GM19328 (cell line): ENCODE measurements around the gene TFAP2D.
A peak's percentile ranks its signal among the peaks of the same experiment; 100 is the strongest.

Experiments used
- ATAC-seq: cut with Tn5 transposase; IDR thresholded peaks from one replicate; pipeline ENCODE4 v1.9.1; 2021; ENCODE audit warnings: mild to moderate bottlenecking, moderate library complexity; ENCODE audit not compliant: unreplicated experiment

The TFAP2D gene

DNA sequence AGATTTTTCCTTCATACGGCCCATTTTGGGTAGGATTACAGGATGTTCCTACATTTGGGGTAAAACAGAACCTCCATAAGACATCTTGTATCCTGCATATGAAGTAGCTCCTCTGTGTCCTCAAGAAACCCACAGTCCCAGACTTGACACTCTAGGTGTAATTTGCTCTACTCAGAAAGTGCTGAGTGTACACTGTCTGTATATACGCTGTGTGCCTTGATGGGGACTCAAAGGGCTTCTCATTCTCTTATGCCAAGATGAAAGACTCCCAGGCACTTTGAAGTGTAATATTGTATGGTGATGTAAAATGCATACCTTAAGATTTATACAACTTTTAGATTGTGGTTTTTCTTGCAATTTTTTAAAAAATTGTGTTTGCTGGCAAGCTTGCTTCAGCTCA is 5.2 kb downstream of the TFAP2D start:
- ATAC-seq = no peak

DNA sequence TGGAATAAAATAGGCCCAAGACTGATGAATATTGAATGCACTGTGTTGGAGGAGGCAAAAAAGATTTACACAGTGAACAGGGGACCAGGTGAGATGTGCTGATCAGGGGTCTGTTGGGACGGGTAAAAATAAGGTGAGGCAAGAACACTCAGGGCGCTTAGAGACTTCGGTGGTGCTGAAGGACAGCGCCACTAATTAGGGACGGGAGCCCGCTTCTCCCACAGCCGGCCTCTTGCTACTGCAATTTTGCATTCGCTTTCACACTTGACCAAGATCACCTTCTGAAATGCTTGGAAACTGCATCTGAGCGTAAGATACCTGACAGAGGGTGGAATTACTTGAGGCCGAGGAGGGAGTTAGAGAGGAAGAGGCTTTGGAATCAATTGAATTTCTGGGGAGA is 7.3 kb downstream of the TFAP2D start:
- ATAC-seq = no peak

DNA sequence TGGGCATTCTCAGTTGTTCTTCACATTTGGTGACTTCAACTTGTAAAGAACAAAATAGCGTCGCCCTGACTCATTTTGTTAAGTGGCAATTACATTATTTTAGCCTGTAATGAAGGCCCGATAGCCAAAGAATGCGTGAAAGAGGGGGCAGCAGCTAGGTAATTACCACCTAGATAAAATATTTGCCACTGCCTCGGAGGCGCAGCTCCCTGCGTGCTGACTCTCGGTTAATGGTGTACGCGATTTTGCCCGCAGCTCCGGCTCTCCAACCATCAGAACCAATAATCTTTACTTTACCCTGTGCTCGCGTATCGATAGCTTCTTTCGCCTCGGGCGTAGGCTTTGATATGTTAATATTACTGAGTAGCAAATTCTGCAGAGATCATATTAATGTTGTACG is 8.7 kb downstream of the TFAP2D start:
- no peak for ATAC-seq

DNA sequence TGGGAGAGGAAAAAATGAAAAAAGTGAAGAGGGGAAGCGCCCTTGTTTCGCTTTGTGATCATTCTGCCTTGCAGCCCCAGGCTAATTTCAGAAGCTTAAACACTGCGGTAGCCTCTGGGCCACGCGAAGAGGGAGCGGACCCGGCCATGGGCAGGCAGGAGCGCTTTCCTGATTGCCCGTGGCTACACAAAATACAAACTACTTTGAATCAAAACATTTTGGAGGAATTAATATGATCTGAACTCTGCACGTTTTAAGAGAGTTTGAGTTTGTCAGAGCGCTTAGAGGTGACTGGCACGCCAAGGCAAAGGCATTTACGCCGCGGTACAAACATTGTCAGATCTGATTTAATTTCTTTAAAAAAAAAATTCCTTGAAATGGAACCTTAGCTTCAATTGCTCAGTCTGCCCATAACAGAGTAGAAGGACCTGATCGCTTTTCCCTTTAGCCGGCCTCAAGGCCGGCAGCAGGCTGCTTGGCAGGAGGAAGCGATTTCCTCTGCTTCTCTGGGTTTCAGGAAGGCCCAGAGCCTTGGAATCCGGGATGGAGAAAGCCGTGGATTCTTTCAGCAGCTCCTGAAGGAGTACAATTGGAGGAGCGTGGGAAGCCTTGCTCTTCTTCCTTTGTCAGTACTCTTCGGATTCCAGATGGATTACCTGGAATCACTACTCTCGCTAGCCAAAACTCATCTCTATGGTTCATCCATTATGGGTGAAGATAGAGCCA is 9.7 kb downstream of the TFAP2D start:
- no peak for ATAC-seq

DNA sequence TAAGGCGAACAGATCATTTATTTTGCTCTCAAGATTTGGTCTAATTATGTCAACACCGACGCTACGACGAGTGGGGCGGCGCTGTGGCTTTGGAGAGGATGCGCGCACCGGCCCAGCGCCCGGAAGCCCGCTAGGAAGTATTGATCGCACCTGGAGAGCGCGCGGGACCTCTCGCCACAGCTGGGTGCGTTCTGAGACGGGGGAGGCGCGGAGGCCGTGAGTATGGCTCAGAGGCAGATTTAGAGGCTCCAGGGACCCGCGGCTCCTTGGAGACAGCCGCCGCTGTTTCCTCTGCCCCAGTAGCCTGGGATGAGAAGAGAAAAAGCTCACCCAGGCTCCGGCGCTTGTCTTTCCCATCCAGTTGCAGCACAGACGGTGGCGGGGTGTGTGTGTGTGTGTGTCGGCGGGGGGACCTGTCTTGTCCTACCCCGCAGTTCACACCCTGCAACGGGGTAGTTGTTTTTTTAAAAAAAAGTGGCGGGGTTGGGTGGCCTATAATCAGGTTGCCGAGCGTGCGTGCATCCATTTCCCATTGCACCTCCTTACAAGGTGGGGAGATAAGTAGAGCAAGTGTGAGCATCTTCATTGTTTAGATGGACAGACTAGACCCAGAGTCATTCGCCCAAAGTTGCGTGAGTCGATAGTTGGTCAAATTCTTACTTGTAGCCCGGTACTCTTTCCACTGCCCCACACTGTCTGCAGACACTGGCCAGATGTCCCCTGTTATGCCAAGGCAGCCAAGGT is 11.2 kb downstream of the TFAP2D start:
- ATAC-seq = no peak

DNA sequence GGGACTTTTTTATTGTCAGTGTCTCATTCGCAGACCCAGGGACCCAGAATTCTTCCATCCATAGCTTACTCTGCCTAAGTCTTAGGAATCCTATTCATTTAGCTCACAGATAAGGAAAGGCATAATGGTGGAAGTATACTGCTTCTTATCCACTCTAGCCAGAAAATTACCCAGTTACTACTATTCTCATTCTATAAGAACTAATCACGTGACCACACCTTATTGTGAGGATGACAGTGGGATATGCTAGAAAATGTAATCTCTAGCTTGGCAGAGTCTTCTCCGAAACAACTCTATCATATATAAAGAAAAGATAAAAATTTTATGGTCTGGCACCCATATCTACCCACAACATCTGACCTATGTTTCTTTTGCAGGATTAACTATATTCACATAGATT is 21.2 kb downstream of the TFAP2D start:
- no peak for ATAC-seq

DNA sequence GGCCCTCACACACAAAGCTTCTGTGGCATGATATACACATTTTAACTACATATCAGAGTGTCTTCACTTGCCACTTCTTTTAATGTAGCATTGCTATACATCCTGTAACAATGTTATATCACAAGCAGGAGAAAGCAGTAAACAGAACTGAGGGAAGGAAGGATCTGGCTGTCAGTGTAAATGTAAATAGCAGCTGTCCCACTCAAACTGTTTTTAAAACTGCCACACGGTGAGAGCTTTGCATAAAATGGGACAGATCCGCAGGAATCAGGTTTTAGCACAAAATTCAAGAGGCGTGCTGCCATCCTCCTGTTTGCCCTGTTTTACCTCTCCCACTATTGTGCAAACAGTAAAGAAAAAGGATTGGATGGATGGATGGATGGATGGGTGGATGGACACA is 28.8 kb downstream of the TFAP2D start:
- no peak for ATAC-seq

DNA sequence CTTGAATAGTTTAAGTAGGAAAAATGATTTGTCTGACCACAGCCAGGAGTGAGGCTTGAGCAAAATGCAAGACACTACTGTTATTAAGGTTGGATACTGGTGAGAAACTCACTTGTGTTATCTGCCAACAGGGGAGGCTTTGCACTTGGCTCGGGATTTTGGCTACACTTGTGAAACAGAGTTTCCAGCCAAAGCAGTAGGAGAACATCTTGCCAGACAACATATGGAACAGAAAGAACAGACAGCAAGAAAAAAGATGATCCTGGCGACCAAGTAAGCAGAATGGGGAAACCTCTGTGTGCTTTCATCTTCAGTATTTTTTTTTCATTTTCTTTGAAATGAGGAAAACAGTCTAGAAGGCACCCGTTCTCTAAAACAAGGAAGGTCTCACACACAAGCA is 31.6 kb downstream of the TFAP2D start:
- ATAC-seq = no peak

DNA sequence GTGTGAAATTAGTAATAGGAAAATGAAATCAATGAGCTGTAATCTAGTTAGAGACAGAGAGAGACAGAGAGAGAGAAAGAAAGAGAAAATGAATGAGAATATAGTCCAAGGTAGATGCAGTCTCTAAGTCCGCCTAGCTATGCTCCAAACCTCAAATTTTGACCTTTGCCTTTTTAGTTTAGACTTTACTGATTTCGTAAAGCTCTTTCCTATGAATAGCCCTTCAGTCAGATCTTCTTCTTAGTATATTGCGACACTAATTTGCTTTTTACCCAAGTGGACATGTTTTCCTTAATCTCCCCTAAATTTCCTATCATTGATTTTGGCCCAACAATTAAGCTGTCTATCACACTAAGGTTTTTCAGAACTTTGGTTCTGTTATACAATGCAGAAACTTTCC is 49.5 kb downstream of the TFAP2D start:
- ATAC-seq = no peak

DNA sequence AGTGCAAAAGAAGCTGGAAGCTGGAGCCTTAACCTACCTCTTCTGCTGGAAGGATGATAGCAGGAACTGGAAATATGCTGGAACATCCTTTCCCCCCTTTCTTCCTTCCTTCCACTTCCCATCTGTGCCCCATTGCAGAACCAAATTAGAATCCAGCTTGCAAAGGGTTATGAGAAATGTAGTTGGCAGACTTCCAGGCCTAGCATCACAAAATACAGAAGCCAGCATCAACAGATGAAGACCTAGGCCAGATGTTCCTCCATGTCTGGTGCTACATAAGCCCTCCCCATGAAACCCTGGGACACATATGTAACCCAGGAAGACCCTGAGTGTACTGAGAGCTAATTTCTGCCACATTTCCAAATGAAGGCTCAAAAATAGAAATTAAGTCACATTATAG is 65.4 kb downstream of the TFAP2D start:
- no peak for ATAC-seq

DNA sequence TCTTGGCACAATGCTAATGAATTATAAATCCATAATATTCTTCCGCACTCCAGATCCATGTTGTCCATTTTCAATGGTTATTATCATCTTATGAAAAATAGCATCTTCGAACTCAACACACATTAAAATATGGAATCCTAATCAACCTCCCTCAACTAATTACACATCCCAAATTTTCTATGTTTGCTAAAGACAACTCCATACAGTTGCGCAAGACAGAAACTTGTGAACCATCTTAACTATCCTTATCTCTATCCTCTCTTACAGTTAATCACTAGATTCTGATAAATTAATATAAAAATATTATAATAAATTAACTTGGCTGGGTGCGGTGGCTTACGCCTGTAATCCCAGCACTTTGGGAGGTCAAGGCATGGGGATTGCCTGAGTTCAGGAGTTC is 67.1 kb downstream of the TFAP2D start:
- ATAC-seq = no peak

DNA sequence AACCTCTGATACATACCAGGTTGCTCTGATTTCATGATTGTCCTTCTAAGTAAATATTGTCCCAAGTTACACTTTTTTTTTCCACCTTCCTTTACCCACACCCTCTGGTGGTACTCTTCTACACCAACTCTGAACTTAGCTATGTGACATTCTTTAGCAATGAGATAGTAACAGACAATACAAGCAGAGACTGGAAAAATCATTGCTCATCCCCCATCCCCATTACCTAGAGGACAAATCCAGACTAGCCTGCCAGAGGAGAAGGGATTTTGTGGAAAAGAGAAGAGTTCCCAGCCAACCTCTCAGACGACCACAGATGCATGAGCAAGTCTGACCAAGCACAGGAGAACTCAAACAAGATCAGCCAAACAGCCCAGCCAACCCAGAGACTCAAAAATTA is 72.6 kb downstream of the TFAP2D start:
- no peak for ATAC-seq

DNA sequence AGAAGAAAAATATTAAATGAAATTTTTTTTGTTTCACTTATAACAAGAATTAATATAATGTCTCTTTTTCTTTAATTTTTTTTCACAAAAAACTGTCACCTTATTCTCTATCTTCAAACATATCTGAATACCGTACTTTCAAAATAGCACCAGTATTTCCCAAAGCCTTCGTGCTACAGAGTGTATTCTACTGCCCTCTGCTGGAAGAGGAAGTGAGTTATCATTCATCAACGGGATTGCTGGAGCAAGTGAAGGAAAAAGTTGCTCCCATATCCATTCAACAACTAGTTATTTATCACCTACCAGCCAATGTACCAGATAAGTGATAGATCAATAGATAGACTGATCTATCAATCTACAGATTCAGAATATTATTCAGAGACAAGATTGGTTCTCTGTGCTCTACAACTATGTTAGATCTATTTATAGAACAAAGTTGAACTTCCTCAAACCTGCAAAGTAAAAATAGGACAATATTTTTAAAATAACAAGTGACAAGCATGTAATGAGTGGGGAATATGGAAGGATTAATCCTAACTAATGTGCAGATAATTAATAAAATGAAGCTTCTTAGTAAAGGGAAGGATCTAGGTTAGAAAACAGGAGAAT is 78.7 kb downstream of the TFAP2D start:
- no peak for ATAC-seq

DNA sequence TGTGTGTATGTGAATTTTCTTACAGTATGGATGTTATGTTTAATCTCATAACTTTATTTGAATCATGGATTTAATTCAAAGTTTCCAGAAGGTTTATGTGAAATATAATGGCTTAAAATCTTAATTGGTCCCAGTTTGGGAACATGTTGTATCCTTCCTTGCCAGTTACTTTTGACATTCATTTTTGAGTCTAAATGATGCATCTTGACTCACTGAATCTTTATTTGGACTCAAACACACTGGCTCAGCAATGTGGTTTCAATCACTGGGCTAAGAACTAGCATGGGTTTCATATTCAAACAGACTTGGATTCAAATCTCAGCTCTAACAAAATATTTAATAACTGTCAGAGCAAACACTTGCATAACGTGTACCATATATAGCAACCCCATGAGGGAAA is 79.4 kb downstream of the TFAP2D start:
- no peak for ATAC-seq

DNA sequence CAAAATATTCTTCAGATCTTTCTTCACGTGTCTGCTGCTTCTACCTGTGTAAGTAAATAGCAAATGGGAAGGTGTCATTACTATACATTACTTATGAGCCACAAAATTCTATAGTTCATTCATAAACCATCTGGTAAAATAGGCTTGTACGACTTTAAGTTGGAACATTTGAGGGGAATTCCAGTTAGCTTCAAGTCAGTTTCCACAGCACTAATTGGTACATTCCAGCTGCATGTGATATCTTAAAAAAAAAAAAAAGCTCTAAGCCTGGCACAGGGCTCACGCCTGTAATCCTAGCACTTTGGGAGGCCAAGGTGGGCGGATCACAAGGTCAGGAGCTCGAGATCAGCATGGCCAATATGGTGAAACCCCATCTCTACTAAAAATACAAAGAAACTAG is 82.2 kb downstream of the TFAP2D start:
- ATAC-seq = no peak

DNA sequence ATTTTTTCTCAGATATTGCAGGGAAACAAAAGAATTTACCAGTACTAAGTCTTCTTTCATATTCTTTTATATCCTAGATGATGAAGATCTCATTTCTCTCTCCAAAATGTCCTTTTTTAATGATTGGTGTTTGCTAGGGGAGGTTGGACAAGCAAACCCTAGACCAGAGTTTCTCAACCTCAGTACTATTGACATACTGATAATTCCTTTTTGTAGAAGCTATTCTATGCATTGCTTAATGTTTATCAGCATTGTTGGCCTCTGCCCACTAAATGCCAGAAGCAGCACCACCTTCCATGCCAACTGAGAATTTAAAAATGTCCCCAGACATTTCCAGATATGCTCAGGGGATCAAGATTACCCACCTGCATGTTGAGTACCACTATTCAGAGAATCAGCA is 91.0 kb downstream of the TFAP2D start:
- no peak for ATAC-seq

DNA sequence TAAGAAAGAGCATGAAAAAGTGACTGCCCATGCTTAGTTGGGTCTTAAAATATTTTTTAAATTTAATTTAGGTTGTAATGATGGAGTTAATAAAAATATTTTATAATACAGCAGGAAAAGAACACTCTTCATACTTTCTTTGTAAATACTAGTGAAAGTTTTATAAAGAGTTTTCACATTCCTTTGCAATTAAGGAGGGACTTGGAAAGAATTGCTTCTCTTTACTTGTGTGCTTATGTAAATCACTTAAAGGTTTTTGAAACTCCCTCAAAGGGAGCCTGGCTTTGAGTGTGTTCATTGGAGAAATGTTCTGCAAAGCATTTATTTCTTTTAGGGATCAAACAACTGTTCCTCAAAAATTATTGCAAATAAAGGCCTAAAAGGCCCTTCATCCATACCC is 93.7 kb downstream of the TFAP2D start:
- no peak for ATAC-seq

DNA sequence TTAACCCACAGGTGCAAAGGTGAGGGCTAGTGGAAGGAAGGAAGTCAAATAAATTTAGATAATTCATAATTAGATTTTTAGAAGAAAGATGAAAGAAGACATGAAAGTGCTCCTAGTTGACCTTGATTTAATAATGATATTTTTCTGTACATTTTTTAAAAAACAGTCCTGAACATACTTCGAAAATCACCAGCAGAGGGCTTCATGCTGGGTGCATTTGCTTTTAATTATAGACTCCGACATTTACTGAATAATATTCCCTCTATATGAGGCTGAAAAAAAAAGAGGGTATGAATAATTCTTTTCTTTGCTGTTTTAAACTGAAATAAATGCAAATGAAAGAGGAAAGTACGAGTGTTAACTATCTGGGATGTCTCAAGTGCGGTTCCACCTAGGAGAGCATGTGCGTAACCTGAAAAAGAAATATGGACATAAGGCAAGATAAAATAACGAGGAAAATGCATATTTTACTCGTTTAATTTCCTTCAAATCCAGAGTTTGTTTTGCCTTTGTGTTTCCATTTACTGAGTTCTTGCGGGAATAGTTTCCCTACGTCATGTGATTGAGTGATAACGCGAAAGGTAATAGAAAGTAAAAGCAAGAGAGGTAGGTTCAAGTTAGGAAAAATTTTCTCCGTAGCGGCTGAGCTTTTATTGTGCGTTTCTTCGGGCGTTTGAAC is 102.2 kb downstream of the TFAP2D start:
- ATAC-seq = peak; percentile 49

DNA sequence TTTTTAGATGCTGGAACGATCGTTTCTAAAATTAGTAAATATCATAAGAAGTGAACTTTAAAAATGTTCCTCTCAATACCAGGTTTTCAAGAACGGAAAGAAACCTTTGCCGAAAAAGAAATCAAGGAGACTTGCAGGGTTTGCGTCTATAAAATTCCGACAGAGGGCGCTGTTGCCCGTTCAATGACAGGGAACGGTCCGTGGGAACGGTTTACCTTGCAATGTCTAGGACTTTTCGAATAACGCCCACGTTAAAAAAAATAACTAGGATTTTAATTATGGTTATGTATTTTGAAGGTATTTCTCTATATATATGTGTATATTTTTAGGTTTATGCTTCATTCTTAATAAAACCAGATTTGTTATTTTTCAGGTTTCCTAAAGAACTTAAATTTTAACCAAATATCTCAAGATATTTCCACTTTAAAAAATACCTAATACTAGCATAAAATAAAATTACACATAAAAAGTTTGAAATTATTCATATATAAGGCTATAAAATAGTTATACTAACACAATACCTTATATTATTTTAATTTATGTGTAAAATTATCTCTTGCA is 102.9 kb downstream of the TFAP2D start:
- peak; percentile 67 for ATAC-seq

DNA sequence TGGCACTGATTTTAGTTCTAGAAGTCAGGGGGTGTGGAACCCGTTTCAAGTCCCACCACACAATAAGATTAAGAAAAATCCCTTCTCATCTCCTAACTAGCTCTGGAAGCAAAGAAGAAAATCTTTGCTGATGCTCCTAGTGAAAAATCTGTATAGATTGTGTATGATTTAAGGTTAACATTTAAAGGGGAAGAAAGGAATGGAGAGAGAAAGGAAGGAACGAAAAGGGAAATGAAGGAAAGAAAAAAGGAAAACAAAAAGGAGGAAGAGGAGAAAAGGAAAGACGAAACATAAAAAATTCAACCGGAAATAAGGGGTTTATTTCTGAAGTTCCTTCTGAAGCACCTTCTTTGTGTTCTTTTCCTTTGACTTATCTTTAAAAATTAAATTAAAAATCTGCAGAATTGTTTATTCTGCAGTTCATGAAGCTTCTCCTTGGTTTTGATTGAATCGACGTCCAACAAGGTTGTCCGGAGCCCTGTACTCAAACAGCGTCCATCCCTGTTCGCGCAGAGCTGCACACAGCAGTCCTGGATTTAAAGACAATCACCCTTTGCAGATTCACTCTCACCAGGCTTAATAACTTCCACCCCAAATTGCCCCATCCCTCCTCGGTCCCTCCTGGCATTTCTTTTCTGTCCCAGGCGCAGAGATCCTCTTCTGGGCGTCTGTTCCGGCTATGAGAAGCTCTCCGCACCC is 103.8 kb downstream of the TFAP2D start:
- no peak for ATAC-seq

DNA sequence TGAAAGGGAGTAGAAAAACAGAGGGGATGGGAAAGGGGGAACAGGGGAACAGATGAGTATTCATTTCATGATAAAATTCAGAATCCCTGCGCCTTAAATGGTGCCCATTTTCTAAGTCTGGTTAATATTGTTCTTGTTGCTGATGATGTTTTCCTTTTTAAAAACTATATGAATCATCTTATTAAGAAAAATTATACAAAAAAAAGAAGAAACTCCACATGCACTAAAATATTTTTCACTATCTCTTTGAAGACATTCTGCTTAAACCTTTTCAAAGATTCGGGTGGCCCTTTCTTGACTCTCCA is 104.3 kb downstream of the TFAP2D start:
- no peak for ATAC-seq
